ENCODE results near the gene ARIH1. TPM values are rescaled to one million over a fixed set of nuclear protein-coding genes. Genes with fewer than 3 reads are reported as not detected.
"Not testable (repeated sequence)": the region's sequence is repeated elsewhere in the genome, so short reads cannot be mapped to it uniquely, and the experiment has no call there.

The ARIH1 gene
- total and polyA plus RNA-seq, 2 experiments from 2014 or later = 30.5 to 48.6 TPM

DNA sequence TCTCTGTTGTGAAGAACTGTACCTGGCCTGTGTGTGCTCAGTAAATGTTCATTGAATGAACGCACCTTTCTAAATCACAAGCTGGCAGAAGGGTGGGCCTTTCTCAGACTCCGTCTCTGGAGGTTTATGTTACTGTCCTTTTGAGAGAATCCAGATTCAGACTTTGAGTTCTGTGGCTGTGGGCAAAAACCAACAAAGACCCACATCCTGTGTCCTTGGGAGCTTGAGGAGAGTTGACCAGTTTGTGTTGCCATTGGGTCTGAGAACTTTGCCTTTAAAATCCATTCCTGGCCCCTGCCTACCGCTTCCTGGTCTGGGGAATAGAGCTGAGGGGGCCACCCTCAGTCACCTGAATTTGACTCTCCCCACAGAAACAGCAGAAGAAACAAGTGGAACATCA is 134.0 kb downstream of the ARIH1 start:
- Mint-ChIP-seq H3K4me1 (peaks cover 24% of the 10 kb centered on the region), H3K27me3 (ENCODE audit: insufficient read depth, low read depth, poor library complexity) (peaks cover 16% of the 10 kb centered on the region), H3K27ac (peak overlapping the region; percentile 28; the same call in 1 of the 2 replicates)
- H3K4me3 ChIP-seq; H3K4me2 ChIP-seq; H3K27me3 ChIP-seq (ENCODE audit: insufficient read depth); H4K20me1 ChIP-seq (replicated peaks; ENCODE audit: insufficient read depth); H3K4me3 Mint-ChIP-seq; H3K4me1 ChIP-seq (ENCODE audit: insufficient read depth); H3K36me3 Mint-ChIP-seq (ENCODE audit: low read depth); H3K9me2 ChIP-seq (ENCODE audit: insufficient read depth); H3K79me2 ChIP-seq (replicated peaks; ENCODE audit: insufficient read depth); H3K27ac ChIP-seq (ENCODE audit: low read depth); H2AFZ ChIP-seq; H3K36me3 ChIP-seq (ENCODE audit: insufficient read depth); H3F3A ChIP-seq (replicated peaks; ENCODE audit: low read depth); ATAC-seq; DNase-seq (ENCODE audit: low spot score); H3K9me3 Mint-ChIP-seq: not testable (repeated sequence)

DNA sequence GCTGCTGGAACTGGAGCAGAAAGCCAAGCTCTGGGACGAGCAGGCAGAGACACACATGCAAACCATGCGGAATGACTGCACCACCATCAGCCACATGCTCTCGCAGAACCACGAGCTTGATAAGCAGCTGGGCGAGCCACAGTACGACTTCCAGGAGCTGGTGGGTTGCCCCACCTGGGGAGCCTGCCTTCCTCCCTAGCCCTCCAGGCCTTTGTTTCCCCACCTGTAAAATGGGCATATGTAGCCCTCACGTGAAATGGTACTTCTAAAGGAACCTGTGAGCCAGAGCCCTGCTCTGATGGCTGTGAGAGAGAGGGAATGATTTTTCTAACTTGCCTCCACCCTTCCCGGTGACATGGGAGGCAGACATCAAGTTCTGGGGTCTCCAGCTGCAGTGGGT is 135.7 kb downstream of the ARIH1 start:
- H3K4me1 Mint-ChIP-seq = peaks cover 14% of the 10 kb centered on the region
- H3K27ac ChIP-seq (ENCODE audit: low read depth) = no peak overlapping the region
- H3K9me3 Mint-ChIP-seq = no peaks in the 10 kb centered on the region
- H4K20me1 ChIP-seq (replicated peaks; ENCODE audit: insufficient read depth) = no peaks in the 10 kb centered on the region
- TF ChIP-seq, protein P1, sequence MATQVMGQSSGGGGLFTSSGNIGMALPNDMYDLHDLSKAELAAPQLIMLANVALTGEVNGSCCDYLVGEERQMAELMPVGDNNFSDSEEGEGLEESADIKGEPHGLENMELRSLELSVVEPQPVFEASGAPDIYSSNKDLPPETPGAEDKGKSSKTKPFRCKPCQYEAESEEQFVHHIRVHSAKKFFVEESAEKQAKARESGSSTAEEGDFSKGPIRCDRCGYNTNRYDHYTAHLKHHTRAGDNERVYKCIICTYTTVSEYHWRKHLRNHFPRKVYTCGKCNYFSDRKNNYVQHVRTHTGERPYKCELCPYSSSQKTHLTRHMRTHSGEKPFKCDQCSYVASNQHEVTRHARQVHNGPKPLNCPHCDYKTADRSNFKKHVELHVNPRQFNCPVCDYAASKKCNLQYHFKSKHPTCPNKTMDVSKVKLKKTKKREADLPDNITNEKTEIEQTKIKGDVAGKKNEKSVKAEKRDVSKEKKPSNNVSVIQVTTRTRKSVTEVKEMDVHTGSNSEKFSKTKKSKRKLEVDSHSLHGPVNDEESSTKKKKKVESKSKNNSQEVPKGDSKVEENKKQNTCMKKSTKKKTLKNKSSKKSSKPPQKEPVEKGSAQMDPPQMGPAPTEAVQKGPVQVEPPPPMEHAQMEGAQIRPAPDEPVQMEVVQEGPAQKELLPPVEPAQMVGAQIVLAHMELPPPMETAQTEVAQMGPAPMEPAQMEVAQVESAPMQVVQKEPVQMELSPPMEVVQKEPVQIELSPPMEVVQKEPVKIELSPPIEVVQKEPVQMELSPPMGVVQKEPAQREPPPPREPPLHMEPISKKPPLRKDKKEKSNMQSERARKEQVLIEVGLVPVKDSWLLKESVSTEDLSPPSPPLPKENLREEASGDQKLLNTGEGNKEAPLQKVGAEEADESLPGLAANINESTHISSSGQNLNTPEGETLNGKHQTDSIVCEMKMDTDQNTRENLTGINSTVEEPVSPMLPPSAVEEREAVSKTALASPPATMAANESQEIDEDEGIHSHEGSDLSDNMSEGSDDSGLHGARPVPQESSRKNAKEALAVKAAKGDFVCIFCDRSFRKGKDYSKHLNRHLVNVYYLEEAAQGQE (IDR thresholded peaks at IDR 0.05; ENCODE audit: unreplicated experiment) = no peak
- TF ChIP-seq, protein P2, sequence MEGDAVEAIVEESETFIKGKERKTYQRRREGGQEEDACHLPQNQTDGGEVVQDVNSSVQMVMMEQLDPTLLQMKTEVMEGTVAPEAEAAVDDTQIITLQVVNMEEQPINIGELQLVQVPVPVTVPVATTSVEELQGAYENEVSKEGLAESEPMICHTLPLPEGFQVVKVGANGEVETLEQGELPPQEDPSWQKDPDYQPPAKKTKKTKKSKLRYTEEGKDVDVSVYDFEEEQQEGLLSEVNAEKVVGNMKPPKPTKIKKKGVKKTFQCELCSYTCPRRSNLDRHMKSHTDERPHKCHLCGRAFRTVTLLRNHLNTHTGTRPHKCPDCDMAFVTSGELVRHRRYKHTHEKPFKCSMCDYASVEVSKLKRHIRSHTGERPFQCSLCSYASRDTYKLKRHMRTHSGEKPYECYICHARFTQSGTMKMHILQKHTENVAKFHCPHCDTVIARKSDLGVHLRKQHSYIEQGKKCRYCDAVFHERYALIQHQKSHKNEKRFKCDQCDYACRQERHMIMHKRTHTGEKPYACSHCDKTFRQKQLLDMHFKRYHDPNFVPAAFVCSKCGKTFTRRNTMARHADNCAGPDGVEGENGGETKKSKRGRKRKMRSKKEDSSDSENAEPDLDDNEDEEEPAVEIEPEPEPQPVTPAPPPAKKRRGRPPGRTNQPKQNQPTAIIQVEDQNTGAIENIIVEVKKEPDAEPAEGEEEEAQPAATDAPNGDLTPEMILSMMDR (conservative IDR thresholded peaks at IDR 0.05; ENCODE audit: low read depth in 2 of 2) = no peak
- TF ChIP-seq EZH2phosphoT487 (IDR thresholded peaks at IDR 0.05; ENCODE audit: unreplicated experiment) = no peak
- DNase-seq (ENCODE audit: low spot score) (no peak), ATAC-seq (no peak)
- H3F3A ChIP-seq (replicated peaks; ENCODE audit: low read depth) = no peaks in the 10 kb centered on the region
- no peak overlapping the region for H3K4me3 ChIP-seq
- peaks cover under 1% of the 10 kb centered on the region; the same call in 1 of the 2 replicates for H3K4me1 ChIP-seq (ENCODE audit: insufficient read depth)
- H3K27ac Mint-ChIP-seq = no peak overlapping the region
- H3K27me3 Mint-ChIP-seq (ENCODE audit: insufficient read depth, low read depth, poor library complexity) = peaks cover 7% of the 10 kb centered on the region
- H3K9me2 ChIP-seq (ENCODE audit: insufficient read depth) = no peaks in the 10 kb centered on the region
- H3K4me3 Mint-ChIP-seq = no peak overlapping the region
- H3K36me3 ChIP-seq (ENCODE audit: insufficient read depth) = no peaks in the 10 kb centered on the region
- no peak overlapping the region for H2AFZ ChIP-seq
- H3K27me3 ChIP-seq (ENCODE audit: insufficient read depth) = no peaks in the 10 kb centered on the region
- no peaks in the 10 kb centered on the region for H3K36me3 Mint-ChIP-seq (ENCODE audit: low read depth)
- no peak overlapping the region for H3K4me2 ChIP-seq
- no peaks in the 10 kb centered on the region for H3K79me2 ChIP-seq (replicated peaks; ENCODE audit: insufficient read depth)

DNA sequence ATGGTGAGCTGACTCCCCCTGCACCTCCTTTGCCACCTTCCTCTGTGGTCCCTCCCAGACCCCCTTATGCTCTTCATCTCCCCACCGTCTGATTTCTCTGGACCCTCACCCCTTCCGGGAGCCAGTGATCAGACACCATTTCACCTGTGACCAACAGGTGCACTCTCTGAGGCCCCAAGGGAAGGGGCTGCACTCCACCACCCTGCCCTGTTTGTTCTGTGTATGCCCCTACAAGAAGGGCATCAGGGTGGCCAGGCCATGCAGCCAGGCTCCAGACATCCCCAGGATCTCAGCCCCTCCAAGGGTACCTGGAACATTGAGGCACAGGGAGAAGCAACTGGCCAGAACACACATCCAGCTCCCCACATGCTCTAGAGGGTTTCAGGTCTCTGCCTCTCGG is 138.2 kb downstream of the ARIH1 start:
- H3F3A ChIP-seq (replicated peaks; ENCODE audit: low read depth); H3K9me3 Mint-ChIP-seq; H3K27ac ChIP-seq (ENCODE audit: low read depth); H3K4me2 ChIP-seq; H4K20me1 ChIP-seq (replicated peaks; ENCODE audit: insufficient read depth); H3K27me3 Mint-ChIP-seq (ENCODE audit: insufficient read depth, low read depth, poor library complexity); H3K27ac Mint-ChIP-seq; H3K36me3 Mint-ChIP-seq (ENCODE audit: low read depth); H3K4me3 ChIP-seq; H3K36me3 ChIP-seq (ENCODE audit: insufficient read depth); H3K9me2 ChIP-seq (ENCODE audit: insufficient read depth); H3K79me2 ChIP-seq (replicated peaks; ENCODE audit: insufficient read depth); DNase-seq (ENCODE audit: low spot score); H2AFZ ChIP-seq; ATAC-seq; H3K4me3 Mint-ChIP-seq; H3K27me3 ChIP-seq (ENCODE audit: insufficient read depth): not testable (repeated sequence)
- H3K4me1 ChIP-seq (ENCODE audit: insufficient read depth) = peaks cover 15% of the 10 kb centered on the region
- H3K4me1 Mint-ChIP-seq = peaks cover 21% of the 10 kb centered on the region
